Trophoblast cell (in vitro differentiated cells and primary cell): ENCODE measurements around the gene TBC1D8.

Experiments used
- DNase-seq, 2 donors: peaks; one replicate each; pipeline ENCODE4 v3.0.0-alpha.2; 2016
- H2AFZ ChIP-seq: 2 replicates; pipeline ENCODE4 v1.6.1; 2013; ENCODE audit warnings: low read length, moderate library complexity, mild to moderate bottlenecking; ENCODE audit not compliant: insufficient read depth, poor library complexity
- H2AK5ac ChIP-seq: 2 replicates; pipeline ENCODE4 v1.6.1; 2013; ENCODE audit warnings: mild to moderate bottlenecking, low read length
- H2BK120ac ChIP-seq: 2 replicates; pipeline ENCODE4 v1.6.1; 2013; ENCODE audit warnings: low read length, mild to moderate bottlenecking, moderate library complexity; ENCODE audit not compliant: insufficient read depth, poor library complexity
- H2BK12ac ChIP-seq: 2 replicates; pipeline ENCODE4 v1.6.1; 2013; ENCODE audit warnings: mild to moderate bottlenecking, low read length, moderate library complexity
- H2BK5ac ChIP-seq: 2 replicates; pipeline ENCODE4 v1.6.1; 2013; ENCODE audit warnings: low read length, low read depth, moderate library complexity, mild to moderate bottlenecking; ENCODE audit not compliant: poor library complexity
- H3K14ac ChIP-seq: 2 replicates; pipeline ENCODE4 v1.6.1; 2013; ENCODE audit warnings: mild to moderate bottlenecking, low read length
- H3K18ac ChIP-seq: 2 replicates; pipeline ENCODE4 v1.6.1; 2013; ENCODE audit warnings: mild to moderate bottlenecking, low read length
- H3K23ac ChIP-seq: 2 replicates; pipeline ENCODE4 v1.6.1; 2013; ENCODE audit warnings: low read length
- H3K27ac ChIP-seq: 2 replicates; pipeline ENCODE4 v1.5.1; 2013; ENCODE audit warnings: low read depth, mild to moderate bottlenecking, inconsistent platforms, low read length, moderate library complexity
- H3K27me3 ChIP-seq: 2 replicates; pipeline ENCODE4 v1.6.1; 2013; ENCODE audit warnings: inconsistent platforms, mild to moderate bottlenecking, low read length, moderate library complexity; ENCODE audit not compliant: insufficient read depth
- H3K36me3 ChIP-seq, 2 experiments: 1 replicate in 1 of 2; 2 replicates in 1 of 2; pipeline ENCODE4 v1.6.1; 2013; ENCODE audit warnings: low read length in 2 of 2, mild to moderate bottlenecking in 2 of 2, moderate library complexity in 1 of 2; ENCODE audit not compliant: insufficient read depth in 2 of 2, control insufficient read depth in 1 of 2
- H3K4ac ChIP-seq: 2 replicates; pipeline ENCODE4 v1.6.1; 2013; ENCODE audit warnings: low read depth, mild to moderate bottlenecking, low read length, moderate library complexity
- H3K4me1 ChIP-seq, 2 experiments: 1 replicate in 1 of 2; 2 replicates in 1 of 2; pipeline ENCODE4 v1.6.1; 2013; ENCODE audit warnings: low read length in 2 of 2, mild to moderate bottlenecking in 2 of 2, moderate library complexity in 1 of 2; ENCODE audit not compliant: insufficient read depth in 2 of 2, control insufficient read depth in 1 of 2
- H3K4me2 ChIP-seq: 2 replicates; pipeline ENCODE4 v1.6.1; 2013; ENCODE audit warnings: inconsistent platforms, mild to moderate bottlenecking, low read length, moderate library complexity
- H3K4me3 ChIP-seq: 2 replicates; pipeline ENCODE4 v1.5.1; 2013; ENCODE audit warnings: mild to moderate bottlenecking, low read depth, low read length, inconsistent platforms
- H3K79me1 ChIP-seq: one replicate; pipeline ENCODE4 v1.6.1; 2013; ENCODE audit warnings: low read length
- H3K79me2 ChIP-seq: 2 replicates; pipeline ENCODE4 v1.6.1; 2013; ENCODE audit warnings: low read length, mild to moderate bottlenecking; ENCODE audit not compliant: control insufficient read depth, insufficient read depth, poor library complexity
- H3K9ac ChIP-seq: 2 replicates; pipeline ENCODE4 v1.6.1; 2013; ENCODE audit warnings: mild to moderate bottlenecking, low read length
- H3K9me3 ChIP-seq: 2 replicates; pipeline ENCODE4 v1.6.1; 2013; ENCODE audit warnings: low read depth, mild to moderate bottlenecking, control low read depth, inconsistent platforms, low read length; ENCODE audit not compliant: insufficient read depth
- H4K12ac ChIP-seq: 2 replicates; pipeline ENCODE4 v1.6.1; 2013; ENCODE audit warnings: low read depth, mild to moderate bottlenecking, low read length, moderate library complexity
- H4K8ac ChIP-seq: 2 replicates; pipeline ENCODE4 v1.6.1; 2013; ENCODE audit warnings: low read depth, mild to moderate bottlenecking, low read length, moderate library complexity
- H4K91ac ChIP-seq: one replicate; pipeline ENCODE4 v1.6.1; 2013; ENCODE audit warnings: low read depth, mild to moderate bottlenecking, low read length, moderate library complexity
- WGBS: extraction: QIAGEN DNeasy Blood & Tissue Kit; methylation state at CpG from one replicate; pipeline ENCODE4 v1.1.7; 2013; ENCODE audit warnings: missing lambda C conversion rate; ENCODE audit not compliant: insufficient read length, insufficient coverage; ENCODE audit errors: extremely low coverage; 5-methylcytosine and 5-hydroxymethylcytosine counted together

Gene TBC1D8

DNA sequence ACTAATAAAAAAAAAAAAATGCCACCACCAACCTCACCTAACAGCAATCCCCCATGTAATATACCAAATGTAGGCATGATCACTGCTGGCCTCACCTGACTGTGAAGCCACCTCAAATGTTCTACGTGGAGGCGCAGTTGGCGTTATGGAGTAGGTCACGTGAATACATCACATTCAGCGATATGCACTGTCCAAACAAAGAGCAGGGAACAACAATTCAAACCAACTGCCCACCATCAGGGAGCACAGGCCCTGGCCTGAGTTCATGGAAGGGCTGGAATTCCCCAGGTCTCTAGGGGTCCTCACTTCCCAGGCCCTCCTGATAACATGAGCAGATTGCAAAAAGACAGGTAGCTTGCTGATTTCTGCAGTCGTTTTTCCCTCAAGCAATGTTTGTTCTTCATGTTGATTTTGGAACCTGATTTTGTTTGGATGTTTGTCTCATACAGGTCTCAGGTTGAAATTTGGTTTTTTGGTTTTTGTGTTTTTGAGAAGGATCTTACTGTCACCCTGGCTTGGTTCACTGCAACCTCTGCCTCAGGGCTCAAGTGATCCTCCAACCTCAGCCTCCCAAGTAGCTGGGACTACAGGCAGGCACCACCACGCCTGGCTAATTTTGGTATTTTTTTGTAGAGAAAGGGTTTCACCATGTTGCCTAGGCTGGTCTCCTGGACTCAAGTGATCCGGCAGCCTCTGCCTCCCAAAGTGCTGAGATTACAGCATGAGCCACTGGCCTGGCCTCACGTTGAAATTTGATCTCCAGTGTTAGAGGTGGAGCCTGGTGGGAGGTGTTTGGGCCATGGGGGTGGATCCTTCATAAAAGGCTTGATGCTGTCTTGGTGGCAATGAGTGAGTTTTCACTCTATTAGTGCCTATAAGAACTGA lies 15.5 kb downstream of the TBC1D8 start:
- H2BK5ac ChIP-seq = no peak overlapping the region
- no peaks in the 10 kb centered on the region for H3K4me1 ChIP-seq
- no peak overlapping the region for H3K4me3 ChIP-seq
- no peaks in the 10 kb centered on the region for H3K27me3 ChIP-seq
- no peak overlapping the region for H3K23ac ChIP-seq
- no peak overlapping the region for H4K91ac ChIP-seq
- H3K27ac ChIP-seq = no peak overlapping the region
- no peak overlapping the region for H2BK12ac ChIP-seq
- peak in 1 of 2 donors; percentile 41 for DNase-seq
- no peak overlapping the region for H3K4me2 ChIP-seq
- no CpG with 5 or more reads among the region's 9 CpGs for WGBS
- no peak overlapping the region for H4K12ac ChIP-seq
- peaks cover 3% of the 10 kb centered on the region for H3K9me3 ChIP-seq
- no peak overlapping the region for H2AFZ ChIP-seq
- H3K4ac ChIP-seq = no peak overlapping the region
- no peaks in the 10 kb centered on the region for H3K79me2 ChIP-seq
- H3K9ac ChIP-seq = no peak overlapping the region
- H2BK120ac ChIP-seq = no peak overlapping the region
- no peaks in the 10 kb centered on the region for H3K36me3 ChIP-seq
- H3K18ac ChIP-seq = no peak overlapping the region
- H4K8ac ChIP-seq = no peak overlapping the region
- no peak overlapping the region for H3K14ac ChIP-seq
- no peak overlapping the region for H2AK5ac ChIP-seq
- H3K79me1 ChIP-seq = no peaks in the 10 kb centered on the region

DNA sequence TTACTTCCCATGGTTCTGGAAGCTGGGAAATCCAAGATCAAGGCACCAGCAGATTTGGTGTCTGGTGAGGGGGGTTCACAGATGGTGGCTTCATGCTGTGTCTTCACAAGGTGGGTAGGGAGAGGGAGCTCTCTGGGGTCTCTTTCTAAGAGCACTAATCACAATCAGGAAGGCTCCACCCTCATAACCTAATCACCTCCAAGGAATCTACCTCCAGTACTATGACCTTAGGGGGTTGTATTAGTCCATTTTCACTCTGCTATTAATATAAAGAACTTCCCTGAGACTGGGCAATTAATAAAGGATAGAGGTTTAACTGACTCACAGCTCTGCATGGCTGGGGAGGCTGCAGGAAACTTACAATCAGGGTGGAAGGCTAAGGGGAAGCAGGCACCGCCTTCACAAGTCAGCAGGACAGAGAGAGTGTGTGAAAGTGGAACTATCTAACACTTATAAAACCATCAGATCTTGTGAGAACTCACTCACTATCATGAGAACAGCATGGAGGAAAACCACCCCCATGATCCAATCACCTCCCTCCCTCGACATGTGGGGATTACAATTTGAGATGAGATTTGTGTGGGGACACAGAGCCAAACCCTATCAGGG lies 17.6 kb downstream of the TBC1D8 start:
- no peak overlapping the region for H4K8ac ChIP-seq
- DNase-seq = no peak
- H3K4me3 ChIP-seq = no peak overlapping the region
- no peak overlapping the region for H2BK12ac ChIP-seq
- WGBS = no CpG with 5 or more reads among the region's 2 CpGs
- H2BK5ac ChIP-seq = no peak overlapping the region
- H3K14ac ChIP-seq = no peak overlapping the region
- H2AK5ac ChIP-seq = no peak overlapping the region
- H3K4me1 ChIP-seq = no peaks in the 10 kb centered on the region
- no peaks in the 10 kb centered on the region for H3K9me3 ChIP-seq
- H3K23ac ChIP-seq = no peak overlapping the region
- no peaks in the 10 kb centered on the region for H3K79me1 ChIP-seq
- no peak overlapping the region for H3K18ac ChIP-seq
- no peaks in the 10 kb centered on the region for H3K36me3 ChIP-seq
- H3K79me2 ChIP-seq = no peaks in the 10 kb centered on the region
- H3K27me3 ChIP-seq = no peaks in the 10 kb centered on the region
- H3K9ac ChIP-seq = no peak overlapping the region
- no peak overlapping the region for H4K91ac ChIP-seq
- H3K4me2 ChIP-seq = no peak overlapping the region
- no peak overlapping the region for H3K4ac ChIP-seq
- no peak overlapping the region for H2BK120ac ChIP-seq
- no peak overlapping the region for H4K12ac ChIP-seq
- no peak overlapping the region for H2AFZ ChIP-seq
- no peak overlapping the region for H3K27ac ChIP-seq

DNA sequence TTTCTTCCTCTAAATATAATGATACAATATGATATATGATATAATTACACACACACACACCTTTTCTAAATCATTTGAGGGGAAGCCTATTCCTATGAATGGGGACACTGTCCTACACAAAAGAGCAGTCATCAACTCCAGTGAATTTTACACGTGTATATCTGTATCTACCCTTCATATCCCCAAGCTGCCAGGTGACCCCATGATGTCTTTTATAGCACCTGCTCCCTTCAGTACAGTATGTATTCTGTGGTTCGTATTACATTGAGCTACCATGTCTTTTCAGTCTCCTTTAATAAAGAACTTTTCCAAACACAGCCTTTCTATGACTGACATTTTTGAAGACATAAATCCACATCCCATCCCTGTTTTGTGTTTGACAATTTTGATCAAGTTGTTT lies 19.0 kb downstream of the TBC1D8 start:
- H3K14ac ChIP-seq = no peak overlapping the region
- H3K4me2 ChIP-seq = no peak overlapping the region
- no peak overlapping the region for H2BK120ac ChIP-seq
- H3K36me3 ChIP-seq = no peaks in the 10 kb centered on the region
- no peaks in the 10 kb centered on the region for H3K4me1 ChIP-seq
- no peak overlapping the region for H2AFZ ChIP-seq
- WGBS = no CpG with 5 or more reads among the region's 2 CpGs
- no peak for DNase-seq
- no peak overlapping the region for H2BK12ac ChIP-seq
- H3K4ac ChIP-seq = no peak overlapping the region
- no peak overlapping the region for H3K27ac ChIP-seq
- H3K23ac ChIP-seq = no peak overlapping the region
- no peak overlapping the region for H3K9ac ChIP-seq
- H4K8ac ChIP-seq = no peak overlapping the region
- H4K12ac ChIP-seq = no peak overlapping the region
- H3K79me2 ChIP-seq = no peaks in the 10 kb centered on the region
- H3K79me1 ChIP-seq = no peaks in the 10 kb centered on the region
- H2BK5ac ChIP-seq = no peak overlapping the region
- no peaks in the 10 kb centered on the region for H3K27me3 ChIP-seq
- H2AK5ac ChIP-seq = no peak overlapping the region
- H3K18ac ChIP-seq = no peak overlapping the region
- no peaks in the 10 kb centered on the region for H3K9me3 ChIP-seq
- H3K4me3 ChIP-seq = no peak overlapping the region
- H4K91ac ChIP-seq = no peak overlapping the region

DNA sequence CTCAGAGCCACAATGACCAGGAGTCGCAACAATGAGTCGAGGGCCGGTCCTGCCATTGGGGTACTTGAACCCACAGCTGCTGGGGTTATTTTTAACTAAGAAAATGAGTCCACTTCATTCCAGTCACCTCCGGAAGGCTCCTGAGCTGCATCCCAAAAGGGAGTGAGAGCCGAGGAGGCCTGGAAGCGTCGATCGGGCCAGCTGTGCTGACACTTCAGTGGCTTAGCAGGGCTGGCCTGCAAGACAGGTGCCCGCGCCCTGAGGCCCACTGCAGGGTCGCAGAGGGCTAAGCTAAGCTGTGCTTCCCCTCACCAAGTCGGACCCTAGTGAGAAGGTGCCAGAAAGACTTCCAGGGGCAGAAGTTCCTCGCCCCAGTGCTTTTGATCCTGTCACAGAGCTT lies 21.1 kb downstream of the TBC1D8 start:
- no peak overlapping the region for H4K91ac ChIP-seq
- no peak for DNase-seq
- no peak overlapping the region for H3K4me2 ChIP-seq
- H3K4ac ChIP-seq = no peak overlapping the region
- H2BK120ac ChIP-seq = no peak overlapping the region
- H3K79me1 ChIP-seq = no peaks in the 10 kb centered on the region
- H3K36me3 ChIP-seq = no peaks in the 10 kb centered on the region
- no peak overlapping the region for H3K9ac ChIP-seq
- no peak overlapping the region for H2BK5ac ChIP-seq
- no peak overlapping the region for H3K14ac ChIP-seq
- H3K9me3 ChIP-seq = no peaks in the 10 kb centered on the region
- no peaks in the 10 kb centered on the region for H3K79me2 ChIP-seq
- H2AK5ac ChIP-seq = no peak overlapping the region
- no peak overlapping the region for H4K8ac ChIP-seq
- no CpG with 5 or more reads among the region's 13 CpGs for WGBS
- H2BK12ac ChIP-seq = no peak overlapping the region
- no peak overlapping the region for H3K4me3 ChIP-seq
- H3K27ac ChIP-seq = no peak overlapping the region
- H3K18ac ChIP-seq = no peak overlapping the region
- H3K27me3 ChIP-seq = no peaks in the 10 kb centered on the region
- no peak overlapping the region for H3K23ac ChIP-seq
- no peaks in the 10 kb centered on the region for H3K4me1 ChIP-seq
- H2AFZ ChIP-seq = no peak overlapping the region
- H4K12ac ChIP-seq = no peak overlapping the region
